ENCODE data around the gene DBR1. TPM values are rescaled to one million over a fixed set of nuclear protein-coding genes. Genes with fewer than 3 reads are reported as not detected.

The DBR1 gene
- total RNA-seq (25.8 TPM), polyA plus RNA-seq (11.3 TPM)

- peak; percentile 81 for DNase-seq (ENCODE audit: extremely low spot score)
- Histone ChIP-seq H3K4me3 (ENCODE audit: low read depth, low read length) (peak within 1 kb of the TSS; percentile 59), H3K4me1 (ENCODE audit: insufficient read depth) (no peaks in the 10 kb centered on the region), H3K27ac (ENCODE audit: low read depth) (peak within 1 kb of the TSS; percentile 46), H3K36me3 (ENCODE audit: insufficient read depth) (peaks cover 1% of the 10 kb centered on the region)
- WGBS = under 1% methylated on average over 38 of the region's 38 CpGs
Observed at GRCh38 chr3:138174421-138175131, at the start of gene DBR1. Gene DBR1 (minus strand): TSS chr3:138174921. CDS start chr3:138174795, 126 bp downstream.

DNA sequence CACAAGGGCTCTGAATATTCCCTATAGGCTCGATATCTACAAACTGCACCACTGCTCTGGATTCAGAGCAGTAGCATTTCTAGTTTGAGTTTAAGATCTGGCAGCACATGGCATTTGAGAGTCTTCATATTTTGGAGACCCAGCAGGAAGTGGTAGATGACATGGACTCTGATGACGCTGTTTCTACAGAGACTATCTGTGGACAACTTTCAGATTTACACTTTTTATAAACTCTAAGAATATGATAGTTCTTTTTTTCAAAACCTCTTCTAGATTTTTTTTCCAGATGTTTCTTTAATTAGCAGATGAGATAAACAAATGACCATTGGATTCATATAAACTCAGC lies 48.2 kb upstream of the DBR1 start:
- no peak overlapping the region for H3K27ac ChIP-seq (ENCODE audit: low read depth)
- H3K4me1 ChIP-seq (ENCODE audit: insufficient read depth) = no peaks in the 10 kb centered on the region
- H3K36me3 ChIP-seq (ENCODE audit: insufficient read depth) = peaks cover 6% of the 10 kb centered on the region
- WGBS = 59% methylated on average over 2 of the region's 2 CpGs
- H3K4me3 ChIP-seq (ENCODE audit: low read depth, low read length) = no peak overlapping the region
- no peak for DNase-seq (ENCODE audit: extremely low spot score)

DNA sequence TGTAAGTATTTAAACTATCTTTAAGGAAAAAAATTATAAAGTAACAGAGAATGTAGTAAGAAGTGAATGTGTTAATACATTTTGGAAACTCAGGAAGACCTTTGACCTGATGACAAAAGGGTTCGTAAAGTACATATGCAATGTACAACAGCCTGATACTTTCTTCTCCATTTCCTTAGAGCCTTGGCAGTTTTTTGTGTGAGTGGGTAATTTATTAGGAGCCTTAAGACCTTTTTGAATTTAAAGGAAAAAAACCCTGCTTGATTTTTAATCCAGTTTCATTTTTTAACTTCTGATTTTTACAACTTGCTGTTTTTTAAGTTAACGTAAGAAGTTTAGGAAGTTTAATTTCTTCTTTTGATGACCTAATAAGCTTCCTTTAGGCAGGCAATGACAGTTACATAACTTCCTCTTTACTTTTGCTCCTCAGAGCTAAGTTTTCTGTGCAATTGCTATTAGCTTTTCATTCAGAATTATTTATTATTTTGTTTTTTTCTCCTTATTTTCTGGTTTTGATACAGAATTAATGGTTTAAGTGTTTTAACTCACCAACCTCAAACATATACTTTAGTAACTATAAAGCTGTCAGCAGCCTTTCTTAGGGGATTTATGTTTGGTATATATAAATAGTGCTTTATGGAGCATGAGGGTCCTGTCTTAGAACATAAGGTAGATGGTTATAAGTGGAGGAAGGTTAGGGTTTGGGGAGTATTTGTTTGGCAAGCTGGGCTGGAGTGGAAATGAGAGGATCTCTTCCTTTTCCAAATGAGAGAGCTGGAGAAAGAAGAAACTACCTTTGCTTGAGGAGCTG lies 47.6 kb upstream of the DBR1 start:
- Histone ChIP-seq H3K27ac (ENCODE audit: low read depth) (no peak overlapping the region), H3K36me3 (ENCODE audit: insufficient read depth) (peaks cover 6% of the 10 kb centered on the region), H3K4me1 (ENCODE audit: insufficient read depth) (no peaks in the 10 kb centered on the region), H3K4me3 (ENCODE audit: low read depth, low read length) (no peak overlapping the region)
- 57% methylated on average over 2 of the region's 2 CpGs for WGBS
- DNase-seq (ENCODE audit: extremely low spot score) = no peak

- 86% methylated on average over 4 of the region's 4 CpGs for WGBS
- no peaks in the 10 kb centered on the region for H3K4me1 ChIP-seq (ENCODE audit: insufficient read depth)
- no peak overlapping the region for H3K4me3 ChIP-seq (ENCODE audit: low read depth, low read length)
- H3K27ac ChIP-seq (ENCODE audit: low read depth) = no peak overlapping the region
- peaks cover 3% of the 10 kb centered on the region for H3K36me3 ChIP-seq (ENCODE audit: insufficient read depth)
- DNase-seq (ENCODE audit: extremely low spot score) = no peak
Observed at GRCh38 chr3:138220788-138221187, 46.1 kb upstream of the DBR1 start.

GRCh38 chr3:138220242-138220641 lies 45.5 kb upstream of the DBR1 start:
- H3K36me3 ChIP-seq (ENCODE audit: insufficient read depth) = peaks cover 3% of the 10 kb centered on the region
- 94% methylated on average over 1 of the region's 1 CpG for WGBS
- H3K4me1 ChIP-seq (ENCODE audit: insufficient read depth) = no peaks in the 10 kb centered on the region
- H3K27ac ChIP-seq (ENCODE audit: low read depth) = no peak overlapping the region
- H3K4me3 ChIP-seq (ENCODE audit: low read depth, low read length) = no peak overlapping the region
- DNase-seq (ENCODE audit: extremely low spot score) = no peak

GRCh38 chr3:138219255-138219654 lies 44.5 kb upstream of the DBR1 start:
- no peaks in the 10 kb centered on the region for H3K4me1 ChIP-seq (ENCODE audit: insufficient read depth)
- 91% methylated on average over 1 of the region's 1 CpG for WGBS
- no peak for DNase-seq (ENCODE audit: extremely low spot score)
- no peak overlapping the region for H3K4me3 ChIP-seq (ENCODE audit: low read depth, low read length)
- H3K36me3 ChIP-seq (ENCODE audit: insufficient read depth) = no peaks in the 10 kb centered on the region
- H3K27ac ChIP-seq (ENCODE audit: low read depth) = no peak overlapping the region

DNA sequence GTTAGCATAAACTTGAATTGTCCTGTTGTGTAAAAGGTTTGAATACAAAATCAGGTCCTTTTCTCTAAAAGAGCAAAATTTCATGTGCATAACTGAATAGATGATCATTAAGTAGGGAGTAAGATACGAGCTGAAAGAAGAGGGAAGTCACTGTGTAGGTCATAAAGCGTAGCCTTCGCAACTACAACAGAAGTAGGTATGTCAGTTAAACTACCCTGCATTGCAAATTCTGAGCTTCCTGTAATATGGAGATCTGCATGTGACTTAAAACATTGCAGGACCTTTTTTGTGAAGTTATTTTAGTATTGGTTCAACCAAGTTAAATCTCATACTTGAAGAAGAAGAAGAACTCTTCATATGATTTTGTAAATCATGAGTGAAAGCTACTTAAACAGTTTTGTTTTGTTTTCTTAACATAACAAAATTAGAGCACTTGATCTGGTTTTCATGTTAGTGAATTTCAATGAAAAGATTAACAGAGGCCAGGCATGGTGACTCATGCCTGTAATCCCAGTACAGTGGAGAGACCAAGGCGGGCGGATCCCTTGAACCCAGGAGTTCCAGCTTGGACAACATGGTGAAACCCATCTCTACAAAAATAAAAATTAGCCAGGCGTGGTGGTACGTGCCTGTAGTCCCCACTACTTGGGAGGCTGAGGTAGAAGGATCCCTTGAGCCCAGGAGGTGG lies 38.8 kb upstream of the DBR1 start:
- no peaks in the 10 kb centered on the region for H3K4me1 ChIP-seq (ENCODE audit: insufficient read depth)
- no peaks in the 10 kb centered on the region for H3K36me3 ChIP-seq (ENCODE audit: insufficient read depth)
- H3K4me3 ChIP-seq (ENCODE audit: low read depth, low read length) = no peak overlapping the region
- no peak for DNase-seq (ENCODE audit: extremely low spot score)
- H3K27ac ChIP-seq (ENCODE audit: low read depth) = no peak overlapping the region
- 94% methylated on average over 7 of the region's 7 CpGs for WGBS

DNA sequence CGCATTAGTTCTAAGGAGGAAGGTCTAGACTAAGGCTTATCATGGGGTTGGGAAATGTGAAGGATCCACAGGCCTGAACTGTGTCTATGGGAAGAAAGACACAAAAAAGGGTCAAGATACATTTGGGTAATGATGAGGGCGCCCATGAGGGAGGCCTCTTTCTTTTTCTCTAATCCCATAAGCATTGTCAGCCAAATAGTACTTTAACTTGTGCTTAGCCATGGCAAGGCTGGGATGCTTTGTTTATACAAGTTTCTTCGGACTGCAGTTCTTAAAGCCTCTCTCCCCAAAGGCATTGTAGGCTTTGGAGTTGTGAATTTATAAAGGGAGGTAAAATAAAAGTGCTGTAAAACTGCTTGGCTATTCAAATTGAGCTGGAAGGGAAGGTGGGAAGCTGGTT lies 35.8 kb upstream of the DBR1 start:
- Histone ChIP-seq H3K4me3 (ENCODE audit: low read depth, low read length) (no peak overlapping the region), H3K36me3 (ENCODE audit: insufficient read depth) (no peaks in the 10 kb centered on the region), H3K27ac (ENCODE audit: low read depth) (no peak overlapping the region), H3K4me1 (ENCODE audit: insufficient read depth) (no peaks in the 10 kb centered on the region)
- DNase-seq (ENCODE audit: extremely low spot score) = no peak
- WGBS = 65% methylated on average over 3 of the region's 3 CpGs

GRCh38 chr3:138206196-138206595 lies 31.5 kb upstream of the DBR1 start:
- Histone ChIP-seq H3K27ac (ENCODE audit: low read depth) (no peak overlapping the region), H3K4me3 (ENCODE audit: low read depth, low read length) (no peak overlapping the region), H3K36me3 (ENCODE audit: insufficient read depth) (no peaks in the 10 kb centered on the region), H3K4me1 (ENCODE audit: insufficient read depth) (no peaks in the 10 kb centered on the region)
- over 99% methylated on average over 2 of the region's 2 CpGs for WGBS
- no peak for DNase-seq (ENCODE audit: extremely low spot score)

DNA sequence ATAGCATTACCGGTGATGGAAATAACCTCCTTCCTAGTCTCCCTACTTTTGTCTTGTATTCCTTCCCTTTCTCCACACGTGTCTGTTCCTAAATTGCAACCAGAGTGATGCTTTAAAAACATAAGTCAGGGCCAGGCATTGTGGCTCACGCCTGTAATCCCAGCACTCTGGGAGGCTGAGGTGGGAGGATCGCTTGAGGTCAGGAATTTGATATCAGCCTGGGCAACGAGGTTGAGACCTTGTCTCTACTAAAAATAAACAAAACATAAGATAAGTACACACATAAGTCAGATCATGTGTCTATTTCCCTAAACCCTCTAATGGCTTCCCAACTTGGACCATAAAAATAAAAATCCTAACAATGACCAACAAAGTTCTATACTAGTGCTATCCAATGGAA lies 30.8 kb upstream of the DBR1 start:
- no peak for DNase-seq (ENCODE audit: extremely low spot score)
- Histone ChIP-seq H3K4me3 (ENCODE audit: low read depth, low read length) (no peak overlapping the region), H3K27ac (ENCODE audit: low read depth) (no peak overlapping the region), H3K36me3 (ENCODE audit: insufficient read depth) (no peaks in the 10 kb centered on the region), H3K4me1 (ENCODE audit: insufficient read depth) (no peaks in the 10 kb centered on the region)
- 65% methylated on average over 5 of the region's 5 CpGs for WGBS

GRCh38 chr3:138203938-138204337 lies 29.2 kb upstream of the DBR1 start:
- no peak overlapping the region for H3K27ac ChIP-seq (ENCODE audit: low read depth)
- 90% methylated on average over 4 of the region's 4 CpGs for WGBS
- no peak for DNase-seq (ENCODE audit: extremely low spot score)
- H3K36me3 ChIP-seq (ENCODE audit: insufficient read depth) = no peaks in the 10 kb centered on the region
- no peak overlapping the region for H3K4me3 ChIP-seq (ENCODE audit: low read depth, low read length)
- no peaks in the 10 kb centered on the region for H3K4me1 ChIP-seq (ENCODE audit: insufficient read depth)

- no peaks in the 10 kb centered on the region for H3K36me3 ChIP-seq (ENCODE audit: insufficient read depth)
- DNase-seq (ENCODE audit: extremely low spot score) = no peak
- H3K4me3 ChIP-seq (ENCODE audit: low read depth, low read length) = no peak overlapping the region
- no peaks in the 10 kb centered on the region for H3K4me1 ChIP-seq (ENCODE audit: insufficient read depth)
- 78% methylated on average over 3 of the region's 3 CpGs for WGBS
- H3K27ac ChIP-seq (ENCODE audit: low read depth) = no peak overlapping the region
Observed at GRCh38 chr3:138202945-138203701, 28.4 kb upstream of the DBR1 start.

DNA sequence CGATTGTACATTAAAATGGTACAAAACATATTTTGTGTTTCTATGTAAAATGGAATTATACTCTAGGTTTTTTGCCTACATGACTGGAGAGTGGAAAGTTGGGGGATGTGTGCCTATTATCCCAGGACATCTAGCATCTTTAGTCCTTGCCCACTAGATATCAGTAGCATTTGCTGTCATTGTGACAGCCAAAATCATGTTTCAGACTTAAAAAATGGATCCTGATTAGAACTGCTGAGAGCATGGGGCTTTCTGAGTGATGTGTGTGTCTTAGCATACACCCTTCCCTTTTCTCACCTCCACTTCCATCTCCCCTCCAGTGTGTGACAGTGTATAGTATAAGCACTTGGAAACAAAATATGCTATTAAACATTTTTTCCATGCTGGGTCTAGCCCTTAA lies 25.7 kb upstream of the DBR1 start:
- 90% methylated on average over 1 of the region's 1 CpG for WGBS

More for the DNA sequence above, 25.7 kb upstream of the DBR1 start:
- H3K27ac ChIP-seq (ENCODE audit: low read depth) = no peak overlapping the region
- no peak for DNase-seq (ENCODE audit: extremely low spot score)
- H3K36me3 ChIP-seq (ENCODE audit: insufficient read depth) = no peaks in the 10 kb centered on the region
- H3K4me1 ChIP-seq (ENCODE audit: insufficient read depth) = no peaks in the 10 kb centered on the region
- H3K4me3 ChIP-seq (ENCODE audit: low read depth, low read length) = no peak overlapping the region

Data from urinary bladder (tissue), 4 donors.